Left ventricle myocardium inferior (tissue), 1 donor: ENCODE measurements around the gene TLE1. TPM values are rescaled to one million over a fixed set of nuclear protein-coding genes. Genes with fewer than 3 reads are reported as not detected.

Experiments
- DNase-seq: peaks from one replicate; pipeline ENCODE4 v3.0.0-alpha.2; 2020
- H3K27ac ChIP-seq: fragments of 200-600 bp; replicated peaks from 2 replicates; pipeline ENCODE4 v1.8.0; 2021
- H3K27me3 ChIP-seq: fragments of 200-600 bp; 2 replicates; pipeline ENCODE4 v1.8.0; 2021; ENCODE audit warnings: low read depth
- H3K36me3 ChIP-seq: fragments of 200-600 bp; 2 replicates; pipeline ENCODE4 v1.8.0; 2021
- H3K4me1 ChIP-seq: fragments of 200-600 bp; 2 replicates; pipeline ENCODE4 v1.8.0; 2021
- H3K4me3 ChIP-seq: fragments of 200-600 bp; 2 replicates; pipeline ENCODE4 v1.8.0; 2021; ENCODE audit warnings: mild to moderate bottlenecking, moderate library complexity
- H3K9me3 ChIP-seq: fragments of 200-600 bp; replicated peaks from 2 replicates; pipeline ENCODE4 v1.8.0; 2021
- intact Hi-C: fragments of 100-400 bp; cut with micrococcal nuclease; formaldehyde crosslinking; loops from one replicate; pipeline ENCODE4 v1.11.0; 2022
- total RNA-seq: library from RNA; stranded (reverse); fragmentation: NEBNext Ultra II Directional; extraction: Animal tissue kit (Norgen Biotek cat#: 25700); gene quantifications from one replicate; pipeline ENCODE4 v1.2.1, GENCODE V29; 2021
- TF ChIP-seq, protein P1 (sequence below): fragments of 200-600 bp; IDR thresholded peaks from 2 replicates; pipeline ENCODE4 v1.8.0; 2021; ENCODE audit warnings: antibody characterized with exemption, mild to moderate bottlenecking, borderline replicate concordance
- donor health status: DM: no; HTN: yes; CAD: no; lungs with severe emphysema.

The TLE1 gene
- total RNA-seq, 1 donor from 2014 or later = 8.5 TPM

DNA sequence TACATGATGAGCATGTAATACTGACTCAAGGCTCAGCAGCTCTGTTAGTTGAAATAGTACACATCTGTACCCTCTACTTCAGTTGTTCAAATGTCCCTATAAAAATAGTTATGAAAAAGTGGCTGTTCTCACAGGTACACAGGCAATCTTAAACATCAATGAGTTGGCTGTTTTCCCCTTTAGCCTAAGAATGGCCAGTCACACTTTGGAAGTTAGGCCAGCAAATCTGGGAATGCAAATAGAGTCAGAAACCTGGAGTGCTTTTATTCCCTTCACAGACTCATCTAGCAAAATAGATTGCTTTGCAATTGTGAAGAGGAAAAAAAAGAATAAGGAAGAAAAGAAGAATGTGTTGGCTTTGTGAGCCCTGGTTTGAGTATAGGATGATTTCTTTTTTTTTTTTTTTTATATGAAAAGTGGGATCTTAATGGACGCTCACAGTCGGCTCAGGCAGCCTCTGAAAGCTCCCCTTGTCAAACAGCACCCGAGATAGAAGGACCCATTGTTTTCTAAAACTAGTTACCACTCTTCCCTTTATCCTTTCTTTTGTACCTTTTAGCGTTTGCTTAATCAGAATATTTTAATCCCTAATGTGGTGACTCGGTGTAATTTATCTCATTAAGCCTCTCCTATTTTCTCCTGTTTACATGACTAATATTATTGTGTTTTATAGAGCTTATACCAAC lies 27.9 kb upstream of the TLE1 start:
- Histone ChIP-seq H3K4me3 (no peak overlapping the region), H3K27ac (no peak overlapping the region), H3K4me1 (no peaks in the 10 kb centered on the region), H3K9me3 (no peaks in the 10 kb centered on the region), H3K36me3 (no peaks in the 10 kb centered on the region), H3K27me3 (peaks cover 33% of the 10 kb centered on the region)
- intact Hi-C loops = no loop called here
- no peak for DNase-seq
- TF ChIP-seq, protein P1, sequence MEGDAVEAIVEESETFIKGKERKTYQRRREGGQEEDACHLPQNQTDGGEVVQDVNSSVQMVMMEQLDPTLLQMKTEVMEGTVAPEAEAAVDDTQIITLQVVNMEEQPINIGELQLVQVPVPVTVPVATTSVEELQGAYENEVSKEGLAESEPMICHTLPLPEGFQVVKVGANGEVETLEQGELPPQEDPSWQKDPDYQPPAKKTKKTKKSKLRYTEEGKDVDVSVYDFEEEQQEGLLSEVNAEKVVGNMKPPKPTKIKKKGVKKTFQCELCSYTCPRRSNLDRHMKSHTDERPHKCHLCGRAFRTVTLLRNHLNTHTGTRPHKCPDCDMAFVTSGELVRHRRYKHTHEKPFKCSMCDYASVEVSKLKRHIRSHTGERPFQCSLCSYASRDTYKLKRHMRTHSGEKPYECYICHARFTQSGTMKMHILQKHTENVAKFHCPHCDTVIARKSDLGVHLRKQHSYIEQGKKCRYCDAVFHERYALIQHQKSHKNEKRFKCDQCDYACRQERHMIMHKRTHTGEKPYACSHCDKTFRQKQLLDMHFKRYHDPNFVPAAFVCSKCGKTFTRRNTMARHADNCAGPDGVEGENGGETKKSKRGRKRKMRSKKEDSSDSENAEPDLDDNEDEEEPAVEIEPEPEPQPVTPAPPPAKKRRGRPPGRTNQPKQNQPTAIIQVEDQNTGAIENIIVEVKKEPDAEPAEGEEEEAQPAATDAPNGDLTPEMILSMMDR = no peak

DNA sequence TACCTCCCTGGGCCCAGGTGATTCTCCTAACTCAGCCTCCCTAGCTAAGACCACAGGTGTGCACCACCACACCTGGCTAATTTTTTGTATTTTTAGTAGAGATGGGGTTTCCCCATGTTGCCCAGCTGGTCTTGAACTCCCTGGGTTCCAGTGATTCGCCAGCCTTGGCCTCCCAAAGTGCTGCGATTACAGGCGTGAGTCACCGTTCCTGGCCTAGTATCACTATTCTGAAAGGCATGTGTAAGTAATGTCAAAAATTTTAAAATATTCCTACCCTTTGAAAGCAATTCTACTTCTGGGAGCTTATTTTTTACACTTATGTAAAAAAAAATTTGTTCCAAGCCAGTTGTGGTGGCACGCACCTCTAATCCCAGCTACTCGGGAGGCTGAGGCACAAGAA lies 27.1 kb upstream of the TLE1 start:
- TF ChIP-seq, protein P1 = no peak
- DNase-seq = no peak
- Histone ChIP-seq H3K4me1 (no peaks in the 10 kb centered on the region), H3K27ac (no peak overlapping the region), H3K36me3 (no peaks in the 10 kb centered on the region), H3K4me3 (no peak overlapping the region), H3K9me3 (no peaks in the 10 kb centered on the region), H3K27me3 (peaks cover 33% of the 10 kb centered on the region)
- intact Hi-C loops = no loop called here

DNA sequence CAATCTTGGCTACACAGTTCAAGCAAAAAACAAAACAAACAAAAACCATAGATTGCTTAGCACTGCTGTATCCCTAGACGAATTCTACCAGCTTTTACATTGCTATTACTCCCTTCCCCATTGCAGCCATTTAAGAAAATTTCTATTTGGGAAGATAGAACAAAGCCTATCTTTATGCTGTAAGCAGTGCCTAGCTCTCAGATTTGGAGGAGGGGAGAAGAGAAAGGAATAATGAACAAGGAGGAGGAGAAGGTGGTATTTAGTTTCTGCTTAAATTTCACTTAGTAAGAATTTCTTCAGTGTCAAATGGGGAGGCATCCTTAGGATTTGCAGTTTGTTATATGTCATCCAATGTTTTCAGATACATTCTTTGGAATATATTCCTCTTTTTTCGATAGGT lies 16.2 kb upstream of the TLE1 start:
- Histone ChIP-seq H3K4me3 (no peak overlapping the region), H3K9me3 (no peaks in the 10 kb centered on the region), H3K36me3 (no peaks in the 10 kb centered on the region), H3K27me3 (no peaks in the 10 kb centered on the region), H3K27ac (no peak overlapping the region), H3K4me1 (no peaks in the 10 kb centered on the region)
- TF ChIP-seq, protein P1 = no peak
- intact Hi-C loops = no loop called here
- DNase-seq = no peak

DNA sequence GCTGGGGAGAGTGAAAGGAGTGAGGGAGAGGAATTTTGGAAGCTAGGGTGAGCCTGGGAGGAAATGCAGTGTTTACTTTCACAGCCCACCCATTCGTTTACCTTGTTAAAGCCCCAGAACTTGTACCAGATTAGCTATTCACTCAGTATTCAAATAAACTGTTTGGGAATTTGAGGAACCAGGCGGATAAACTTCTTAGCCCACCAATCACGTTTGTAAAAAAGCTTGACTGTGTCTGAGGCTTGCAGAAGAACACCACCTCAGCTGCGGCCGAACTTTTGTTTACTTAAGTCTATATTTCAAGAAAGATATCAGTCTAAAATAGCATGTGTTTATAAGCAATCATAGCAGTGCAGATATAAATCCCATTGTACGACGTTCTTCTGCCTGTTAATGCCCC lies 5.2 kb upstream of the TLE1 start:
- no peaks in the 10 kb centered on the region for H3K9me3 ChIP-seq
- peaks cover 20% of the 10 kb centered on the region for H3K27me3 ChIP-seq
- peak overlapping the region; percentile 47 for H3K27ac ChIP-seq
- peaks cover 10% of the 10 kb centered on the region for H3K4me1 ChIP-seq
- H3K36me3 ChIP-seq = no peaks in the 10 kb centered on the region
- TF ChIP-seq, protein P1 = no peak
- intact Hi-C loops = no loop called here
- peak overlapping the region; percentile 11 for H3K4me3 ChIP-seq
- no peak for DNase-seq

DNA sequence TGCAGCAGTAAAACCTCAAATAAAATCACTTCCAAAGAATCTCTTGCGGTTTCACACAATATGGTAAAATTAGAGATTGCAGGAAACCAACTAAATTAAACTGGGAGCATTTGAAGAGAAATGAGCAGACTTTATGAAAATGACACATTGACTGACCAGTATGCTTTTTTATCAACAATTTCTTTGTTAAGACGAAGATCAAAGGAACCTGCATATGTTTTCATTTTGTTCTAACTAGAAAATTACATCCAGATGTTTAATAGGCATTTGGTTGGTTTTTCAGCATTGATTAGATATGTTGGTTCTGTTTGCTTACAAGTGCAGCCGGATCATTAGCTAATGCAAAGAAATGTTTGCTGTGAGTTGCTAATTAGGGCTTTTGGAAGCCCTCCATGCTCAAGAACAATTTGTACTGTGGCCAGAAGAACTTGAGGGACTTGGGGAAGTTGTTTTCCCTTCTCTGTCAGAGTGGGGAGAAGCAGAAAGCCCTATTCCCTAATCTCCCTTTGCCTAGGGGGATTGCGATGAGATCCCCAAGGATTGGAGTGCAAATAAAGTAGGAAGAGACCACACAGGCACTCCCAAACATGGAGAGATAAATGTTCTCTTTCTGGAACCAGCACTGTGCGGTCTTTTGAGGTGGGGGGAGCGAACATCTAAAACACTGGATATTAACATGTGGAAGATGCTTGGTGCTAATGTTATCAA lies 4.5 kb upstream of the TLE1 start:
- TF ChIP-seq, protein P1 = no peak
- DNase-seq = no peak
- H3K27me3 ChIP-seq = peaks cover 23% of the 10 kb centered on the region
- peaks cover 14% of the 10 kb centered on the region for H3K4me1 ChIP-seq
- H3K9me3 ChIP-seq = no peaks in the 10 kb centered on the region
- intact Hi-C loops = no loop called here
- no peaks in the 10 kb centered on the region for H3K36me3 ChIP-seq
- no peak overlapping the region for H3K4me3 ChIP-seq
- peak overlapping the region; percentile 47 for H3K27ac ChIP-seq
